Measurements from ENCODE around the gene COMTD1.

The COMTD1 gene

DNA sequence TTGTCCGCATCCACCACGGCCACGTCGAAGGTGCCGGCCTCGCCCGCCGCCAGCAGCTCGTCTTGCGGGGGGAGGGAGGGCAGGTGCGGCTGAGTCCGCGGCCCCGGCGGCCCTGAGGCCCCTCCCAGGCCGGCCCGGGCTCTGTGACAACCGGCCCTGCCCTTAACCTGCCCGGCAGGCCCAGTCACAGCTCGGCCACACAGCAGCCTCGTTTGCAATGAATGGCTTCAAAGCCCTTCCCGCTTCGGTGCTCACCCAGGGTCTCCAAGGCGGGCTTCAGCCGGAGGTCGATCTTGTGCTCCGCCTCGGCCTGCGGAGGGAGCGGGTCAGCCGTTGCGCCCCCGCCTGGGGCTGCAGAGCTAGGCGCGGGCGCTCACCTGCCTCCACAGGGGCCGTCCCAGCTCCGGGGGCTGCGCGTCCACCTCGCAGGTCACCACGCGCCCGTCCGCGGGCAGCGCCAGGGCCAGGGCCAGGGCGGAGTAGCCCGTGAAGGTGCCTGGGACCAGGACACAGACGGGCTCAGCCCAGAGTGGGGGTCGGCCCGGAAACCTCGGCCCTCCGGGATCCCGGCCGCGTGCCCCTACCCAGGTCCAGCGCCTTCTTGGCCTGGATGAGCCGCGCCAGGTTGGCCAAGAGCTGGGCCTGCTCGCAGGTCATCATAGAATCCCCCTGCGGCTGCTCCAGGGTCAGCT, 928 bp downstream of the COMTD1 start:
- TF ChIP-seq CTCF (conservative IDR thresholded peaks at IDR 0.05), result 0 out of 2 replicates have a peak, but pooled peaks have one; percentile 10

GRCh38 chr10:75234017-75234682, 1.6 kb downstream of the COMTD1 start:
- H3K27ac ChIP-seq, result peak overlapping the region; percentile 90
- no peak for TF ChIP-seq CTCF (conservative IDR thresholded peaks at IDR 0.05)

More for the DNA sequence above, 928 bp downstream of the COMTD1 start:
- H3K27ac ChIP-seq, result peak overlapping the region; percentile 90

- peak overlapping the region; percentile 90 for H3K27ac ChIP-seq
- no peak for TF ChIP-seq CTCF (conservative IDR thresholded peaks at IDR 0.05)
Observed at GRCh38 chr10:75233444-75234016, 2.2 kb downstream of the COMTD1 start.

GRCh38 chr10:75231672-75232581, 3.8 kb downstream of the COMTD1 start:
- TF ChIP-seq CTCF (conservative IDR thresholded peaks at IDR 0.05), result no peak
- H3K27ac ChIP-seq, result peak overlapping the region; percentile 90

DNA sequence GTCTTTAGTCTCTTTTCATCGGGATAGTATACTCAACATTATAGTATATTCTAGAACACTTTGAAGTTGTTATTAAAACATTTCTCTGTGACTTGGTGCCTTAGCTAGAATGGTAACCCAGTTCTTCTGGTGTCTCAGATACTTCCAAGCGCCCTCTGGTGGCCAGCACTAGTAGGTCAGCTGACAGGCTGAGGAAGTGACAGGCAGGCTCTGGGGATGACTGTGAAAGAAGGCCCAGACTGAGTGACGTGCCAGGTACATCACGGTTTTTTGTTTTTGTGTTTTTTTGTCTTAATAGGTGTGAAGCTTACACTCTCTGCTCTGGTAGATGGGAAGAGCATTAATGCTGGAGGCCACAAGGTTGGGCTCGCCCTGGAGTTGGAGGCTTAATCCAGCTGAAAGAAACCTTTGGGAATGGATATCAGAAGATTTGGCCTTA, 5.1 kb downstream of the COMTD1 start:
- H3K27ac ChIP-seq, result no peak overlapping the region

GRCh38 chr10:75229971-75230370, 5.8 kb downstream of the COMTD1 start:
- H3K27ac ChIP-seq, result no peak overlapping the region
- no peak for TF ChIP-seq CTCF (conservative IDR thresholded peaks at IDR 0.05)

More for the DNA sequence above, 5.1 kb downstream of the COMTD1 start:
- peak; percentile 94 for TF ChIP-seq CTCF (conservative IDR thresholded peaks at IDR 0.05)
